GM19023 (cell line): ENCODE measurements around the gene XRCC1.
A peak's percentile ranks its signal among the peaks of the same experiment; 100 is the strongest.
"Not testable (repeated sequence)": the region's sequence is repeated elsewhere in the genome, so short reads cannot be mapped to it uniquely, and the experiment has no call there.

Experiments used
- ATAC-seq: cut with Tn5 transposase; IDR thresholded peaks from one replicate; pipeline ENCODE4 v1.9.1; 2021; ENCODE audit warnings: mild to moderate bottlenecking, moderate library complexity; ENCODE audit not compliant: unreplicated experiment

XRCC1 gene

GRCh38 chr19:43523696-43524095 lies 51.6 kb downstream of the XRCC1 start:
- not testable (repeated sequence) for ATAC-seq

- ATAC-seq = no peak
Measured at GRCh38 chr19:43522929-43523328, 52.4 kb downstream of the XRCC1 start.

GRCh38 chr19:43519436-43520088 lies 55.8 kb downstream of the XRCC1 start:
- ATAC-seq = no peak

GRCh38 chr19:43518051-43518450 lies 57.3 kb downstream of the XRCC1 start:
- no peak for ATAC-seq

GRCh38 chr19:43512399-43512798 lies 62.9 kb downstream of the XRCC1 start:
- ATAC-seq = not testable (repeated sequence)

- ATAC-seq = no peak
Measured at GRCh38 chr19:43511324-43511723, 64.0 kb downstream of the XRCC1 start.

- ATAC-seq = no peak
Measured at GRCh38 chr19:43510713-43511112, 64.6 kb downstream of the XRCC1 start.

- no peak for ATAC-seq
Measured at GRCh38 chr19:43507880-43508279, 67.4 kb downstream of the XRCC1 start.

- ATAC-seq = no peak
Measured at GRCh38 chr19:43506629-43507028, 68.7 kb downstream of the XRCC1 start.

GRCh38 chr19:43505941-43506340 lies 69.4 kb downstream of the XRCC1 start:
- ATAC-seq = no peak

GRCh38 chr19:43505186-43505456 lies 70.2 kb downstream of the XRCC1 start:
- no peak for ATAC-seq

GRCh38 chr19:43504426-43505185 lies 70.7 kb downstream of the XRCC1 start, which contains the start of gene PHLDB3:
PHLDB3 (minus strand) TSS chr19:43504746; CDS start chr19:43504118, 628 bp downstream.
- peak; percentile 24 for ATAC-seq

- ATAC-seq = peak; percentile 85
Measured at GRCh38 chr19:43503501-43504425, 71.6 kb downstream of the XRCC1 start.

- no peak for ATAC-seq
Measured at GRCh38 chr19:43502419-43502976, 72.8 kb downstream of the XRCC1 start.

- no peak for ATAC-seq
Measured at GRCh38 chr19:43501661-43502418, 73.5 kb downstream of the XRCC1 start.

GRCh38 chr19:43499042-43499441 lies 76.3 kb downstream of the XRCC1 start:
- no peak for ATAC-seq

- ATAC-seq = no peak
Measured at GRCh38 chr19:43498233-43498842, 77.0 kb downstream of the XRCC1 start.

GRCh38 chr19:43496960-43497359 lies 78.4 kb downstream of the XRCC1 start:
- no peak for ATAC-seq

- no peak for ATAC-seq
Measured at GRCh38 chr19:43495082-43495481, 80.2 kb downstream of the XRCC1 start.
